ENCODE data around the gene TMEM145.
A peak's percentile ranks its signal among the peaks of the same experiment; 100 is the strongest.

TMEM145 gene

GRCh38 chr19:42322305-42322704, 9.2 kb downstream of the TMEM145 start:
- Histone ChIP-seq H3K4me3 (ENCODE audit: low read length) (no peak overlapping the region), H3K27ac (ENCODE audit: low read depth, low read length) (no peak overlapping the region), H3K79me2 (ENCODE audit: control insufficient read depth, low read length) (peaks cover 18% of the 10 kb centered on the region), H3F3A (ENCODE audit: control insufficient read depth, insufficient read depth) (peaks cover 6% of the 10 kb centered on the region; the same call in 1 of the 2 replicates), H3K4me1 (ENCODE audit: control insufficient read depth, low read length) (peaks cover 37% of the 10 kb centered on the region), H3K36me3 (ENCODE audit: control insufficient read depth, low read length) (peaks cover 4% of the 10 kb centered on the region), H3K27me3 (ENCODE audit: control insufficient read depth, low read length) (no peaks in the 10 kb centered on the region), H3K4me2 (ENCODE audit: low read length) (no peak overlapping the region), H3K9me2 (replicated peaks; ENCODE audit: control insufficient read depth, low read length) (no peaks in the 10 kb centered on the region), H3K9me3 (ENCODE audit: control insufficient read depth, insufficient read depth, low read length) (no peaks in the 10 kb centered on the region), H4K20me1 (ENCODE audit: control insufficient read depth, insufficient read depth, low read depth, low read length) (no peaks in the 10 kb centered on the region)
- TF ChIP-seq CTCF (IDR thresholded peaks at IDR 0.05; ENCODE audit: low read depth, low read length, poor library complexity, severe bottlenecking) (no peak), EZH2phosphoT487 (IDR thresholded peaks at IDR 0.05; ENCODE audit: borderline replicate concordance, low read length) (no peak)

- H3F3A ChIP-seq (ENCODE audit: control insufficient read depth, insufficient read depth) = peaks cover 6% of the 10 kb centered on the region; the same call in 1 of the 2 replicates
- H3K9me2 ChIP-seq (replicated peaks; ENCODE audit: control insufficient read depth, low read length) = no peaks in the 10 kb centered on the region
- H3K4me2 ChIP-seq (ENCODE audit: low read length) = no peak overlapping the region
- TF ChIP-seq EZH2phosphoT487 (IDR thresholded peaks at IDR 0.05; ENCODE audit: borderline replicate concordance, low read length) (no peak), CTCF (IDR thresholded peaks at IDR 0.05; ENCODE audit: low read depth, low read length, poor library complexity, severe bottlenecking) (no peak)
- no peaks in the 10 kb centered on the region for H3K27me3 ChIP-seq (ENCODE audit: control insufficient read depth, low read length)
- H3K4me1 ChIP-seq (ENCODE audit: control insufficient read depth, low read length) = peaks cover 30% of the 10 kb centered on the region
- peaks cover 30% of the 10 kb centered on the region for H3K79me2 ChIP-seq (ENCODE audit: control insufficient read depth, low read length)
- H3K36me3 ChIP-seq (ENCODE audit: control insufficient read depth, low read length) = peaks cover 4% of the 10 kb centered on the region
- no peaks in the 10 kb centered on the region for H3K9me3 ChIP-seq (ENCODE audit: control insufficient read depth, insufficient read depth, low read length)
- 0 out of 2 replicates have a peak, but pooled peaks cover 4% of the 10 kb centered on the region for H4K20me1 ChIP-seq (ENCODE audit: control insufficient read depth, insufficient read depth, low read depth, low read length)
- no peak overlapping the region for H3K27ac ChIP-seq (ENCODE audit: low read depth, low read length)
- H3K4me3 ChIP-seq (ENCODE audit: low read length) = no peak overlapping the region
Measured at GRCh38 chr19:42323473-42323851, 10.4 kb downstream of the TMEM145 start.

- peaks cover 4% of the 10 kb centered on the region for H3K36me3 ChIP-seq (ENCODE audit: control insufficient read depth, low read length)
- H3F3A ChIP-seq (ENCODE audit: control insufficient read depth, insufficient read depth) = peaks cover 5% of the 10 kb centered on the region; the same call in 1 of the 2 replicates
- peak overlapping the region; percentile 78 for H3K4me3 ChIP-seq (ENCODE audit: low read length)
- H4K20me1 ChIP-seq (ENCODE audit: control insufficient read depth, insufficient read depth, low read depth, low read length) = 0 out of 2 replicates have a peak, but pooled peaks cover 4% of the 10 kb centered on the region
- TF ChIP-seq EZH2phosphoT487 (IDR thresholded peaks at IDR 0.05; ENCODE audit: borderline replicate concordance, low read length) (no peak), CTCF (IDR thresholded peaks at IDR 0.05; ENCODE audit: low read depth, low read length, poor library complexity, severe bottlenecking) (no peak)
- peaks cover 36% of the 10 kb centered on the region for H3K79me2 ChIP-seq (ENCODE audit: control insufficient read depth, low read length)
- no peaks in the 10 kb centered on the region for H3K27me3 ChIP-seq (ENCODE audit: control insufficient read depth, low read length)
- no peak overlapping the region for H3K27ac ChIP-seq (ENCODE audit: low read depth, low read length)
- H3K4me1 ChIP-seq (ENCODE audit: control insufficient read depth, low read length) = peaks cover 27% of the 10 kb centered on the region
- no peaks in the 10 kb centered on the region for H3K9me2 ChIP-seq (replicated peaks; ENCODE audit: control insufficient read depth, low read length)
- peak overlapping the region; percentile 92 for H3K4me2 ChIP-seq (ENCODE audit: low read length)
- H3K9me3 ChIP-seq (ENCODE audit: control insufficient read depth, insufficient read depth, low read length) = no peaks in the 10 kb centered on the region
Measured at GRCh38 chr19:42323852-42324654, 10.9 kb downstream of the TMEM145 start.
